H9 (cell line): ENCODE measurements around the gene KCNIP1. TPM values are rescaled to one million over a fixed set of nuclear protein-coding genes. Genes with fewer than 3 reads are reported as not detected.

Experiments
- DNase-seq: peaks from one replicate; pipeline ENCODE4 v3.0.0-alpha.2; 2017
- H2AFZ ChIP-seq: one replicate; pipeline ENCODE4 v1.6.1; 2013; ENCODE audit warnings: mild to moderate bottlenecking, low read length, control low read depth, moderate library complexity
- H2AK5ac ChIP-seq: 2 replicates; pipeline ENCODE4 v1.6.1; 2013; ENCODE audit warnings: low read length, control low read depth, mixed read lengths; ENCODE audit not compliant: insufficient read length
- H2BK120ac ChIP-seq: one replicate; pipeline ENCODE4 v1.6.1; 2013; ENCODE audit warnings: low read depth, mild to moderate bottlenecking, low read length, control low read depth, inconsistent platforms; ENCODE audit not compliant: poor library complexity, severe bottlenecking
- H2BK12ac ChIP-seq: 2 replicates; pipeline ENCODE4 v1.6.1; 2013; ENCODE audit warnings: low read length, control low read depth, mixed read lengths, low read depth; ENCODE audit not compliant: insufficient read length
- H2BK15ac ChIP-seq: 2 replicates; pipeline ENCODE4 v1.6.1; 2013; ENCODE audit warnings: low read depth, low read length, control low read depth
- H2BK20ac ChIP-seq: one replicate; pipeline ENCODE4 v1.6.1; 2013; ENCODE audit warnings: low read depth, mild to moderate bottlenecking, low read length, control low read depth, inconsistent platforms; ENCODE audit not compliant: poor library complexity, severe bottlenecking
- H2BK5ac ChIP-seq: 2 replicates; pipeline ENCODE4 v1.6.1; 2013; ENCODE audit warnings: low read length, control low read depth, mixed read lengths; ENCODE audit not compliant: insufficient read length
- H3K14ac ChIP-seq: 2 replicates; pipeline ENCODE4 v1.6.1; 2013; ENCODE audit warnings: low read length, control low read depth; ENCODE audit not compliant: insufficient read depth
- H3K18ac ChIP-seq: 2 replicates; pipeline ENCODE4 v1.6.1; 2013; ENCODE audit warnings: low read depth, mild to moderate bottlenecking, mixed read lengths, low read length, control low read depth; ENCODE audit not compliant: insufficient read length
- H3K23ac ChIP-seq: 2 replicates; pipeline ENCODE4 v1.6.1; 2013; ENCODE audit warnings: low read length, control low read depth, mixed read lengths, low read depth; ENCODE audit not compliant: insufficient read length
- H3K23me2 ChIP-seq: 2 replicates; pipeline ENCODE4 v1.6.1; 2013; ENCODE audit warnings: low read depth, mild to moderate bottlenecking, mixed read lengths, low read length, control low read depth; ENCODE audit not compliant: insufficient read length, poor library complexity, severe bottlenecking
- H3K27ac ChIP-seq: 2 replicates; pipeline ENCODE4 v1.5.1; 2013; ENCODE audit warnings: low read length, control low read depth, mixed read lengths, low read depth; ENCODE audit not compliant: insufficient read length
- H3K27me3 ChIP-seq: 2 replicates; pipeline ENCODE4 v1.6.1; 2013; ENCODE audit warnings: low read length, control low read depth, inconsistent platforms; ENCODE audit not compliant: insufficient read depth
- H3K4ac ChIP-seq: 2 replicates; pipeline ENCODE4 v1.6.1; 2013; ENCODE audit warnings: low read depth, mild to moderate bottlenecking, control low read depth, inconsistent platforms, low read length, moderate library complexity
- H3K4me1 ChIP-seq: 2 replicates; pipeline ENCODE4 v1.6.1; 2013; ENCODE audit warnings: low read length, control low read depth, inconsistent platforms; ENCODE audit not compliant: insufficient read depth
- H3K4me2 ChIP-seq: 2 replicates; pipeline ENCODE4 v1.6.1; 2013; ENCODE audit warnings: low read length, control low read depth, mixed read lengths; ENCODE audit not compliant: insufficient read length, insufficient read depth
- H3K56ac ChIP-seq: 2 replicates; pipeline ENCODE4 v1.6.1; 2013; ENCODE audit warnings: low read depth, mild to moderate bottlenecking, mixed read lengths, low read length, control low read depth; ENCODE audit not compliant: insufficient read length
- H3K79me1 ChIP-seq: 2 replicates; pipeline ENCODE4 v1.6.1; 2013; ENCODE audit warnings: low read depth, mild to moderate bottlenecking, moderate library complexity, low read length, control low read depth, inconsistent platforms; ENCODE audit not compliant: insufficient read depth, poor library complexity, severe bottlenecking
- H3K79me2 ChIP-seq: 2 replicates; pipeline ENCODE4 v1.6.1; 2013; ENCODE audit warnings: low read length, control low read depth, inconsistent platforms; ENCODE audit not compliant: insufficient read depth
- H3K9ac ChIP-seq: 2 replicates; pipeline ENCODE4 v1.6.1; 2013; ENCODE audit warnings: low read length, control low read depth, mixed read lengths; ENCODE audit not compliant: insufficient read length; ENCODE audit errors: extremely low read depth
- H3K9me3 ChIP-seq: one replicate; pipeline ENCODE4 v1.6.1; 2013; ENCODE audit warnings: low read depth, low read length, inconsistent platforms; ENCODE audit not compliant: control insufficient read depth
- H3T11ph ChIP-seq: one replicate; pipeline ENCODE4 v1.6.1; 2013; ENCODE audit warnings: mild to moderate bottlenecking, low read length, control low read depth, inconsistent platforms
- H4K20me1 ChIP-seq: one replicate; pipeline ENCODE4 v1.6.1; 2013; ENCODE audit not compliant: control insufficient read depth, insufficient read length, insufficient read depth
- H4K5ac ChIP-seq: 2 replicates; pipeline ENCODE4 v1.6.1; 2013; ENCODE audit warnings: low read depth, mild to moderate bottlenecking, mixed read lengths, low read length, control low read depth; ENCODE audit not compliant: insufficient read length
- H4K8ac ChIP-seq: replicated peaks from 2 replicates; pipeline ENCODE4 v1.6.1; 2013; ENCODE audit warnings: low read length, control low read depth, mixed read lengths, low read depth; ENCODE audit not compliant: insufficient read length
- H4K91ac ChIP-seq: 2 replicates; pipeline ENCODE4 v1.6.1; 2013; ENCODE audit warnings: low read depth, mild to moderate bottlenecking, moderate library complexity, mixed read lengths, low read length, control low read depth; ENCODE audit not compliant: insufficient read length
- H3K27ac Mint-ChIP-seq, 3 experiments: 2 replicates in 2 of 3; 3 replicates in 1 of 3; pipeline ENCODE4 v1.8.0; 2020 to 2021; ENCODE audit warnings: mixed read lengths in 3 of 3, mild to moderate bottlenecking in 1 of 3, moderate library complexity in 1 of 3
- H3K27me3 Mint-ChIP-seq: 2 replicates; pipeline ENCODE4 v1.8.0; 2021; ENCODE audit warnings: low read depth, mild to moderate bottlenecking, moderate library complexity, mixed read lengths
- H3K36me3 Mint-ChIP-seq, 3 experiments: 2 replicates in 2 of 3; 3 replicates in 1 of 3; pipeline ENCODE4 v1.8.0; 2020 to 2021; ENCODE audit warnings: low read depth in 3 of 3, mixed read lengths in 3 of 3; ENCODE audit not compliant: insufficient read depth in 1 of 3
- H3K4me1 Mint-ChIP-seq, 2 experiments: 2 replicates each; pipeline ENCODE4 v1.8.0; 2020; ENCODE audit warnings: mixed read lengths in 2 of 2
- H3K4me3 Mint-ChIP-seq, 2 experiments: 2 replicates in 1 of 2; 3 replicates in 1 of 2; pipeline ENCODE4 v1.8.0; 2020 to 2021; ENCODE audit warnings: mild to moderate bottlenecking in 2 of 2, mixed read lengths in 2 of 2, moderate library complexity in 1 of 2
- H3K9me3 Mint-ChIP-seq, 2 experiments: 2 replicates in 1 of 2; 3 replicates in 1 of 2; pipeline ENCODE4 v1.8.0; 2020; ENCODE audit warnings: mild to moderate bottlenecking in 2 of 2, mixed read lengths in 2 of 2, moderate library complexity in 1 of 2
- WGBS: extraction: QIAGEN DNeasy Blood & Tissue Kit; methylation state at CpG from one replicate; pipeline ENCODE4 v1.1.7; 2013; ENCODE audit warnings: missing lambda C conversion rate, low lambda C conversion rate, mixed read lengths; ENCODE audit not compliant: insufficient read length; ENCODE audit errors: extremely low coverage; 5-methylcytosine and 5-hydroxymethylcytosine counted together
- total RNA-seq: library from RNA; stranded (reverse); gene quantifications from 2 replicates; pipeline ENCODE4 v1.2.1, GENCODE V29; 2021
- TF ChIP-seq, protein P1 (sequence below): fragments of 200-600 bp; sonication (generic); conservative IDR thresholded peaks from 3 replicates; pipeline ENCODE4 v1.8.0; 2021; ENCODE audit warnings: antibody characterized with exemption, mild to moderate bottlenecking

The KCNIP1 gene
- total RNA-seq, 1 experiment from 2014 or later, result 0.63 TPM

DNA sequence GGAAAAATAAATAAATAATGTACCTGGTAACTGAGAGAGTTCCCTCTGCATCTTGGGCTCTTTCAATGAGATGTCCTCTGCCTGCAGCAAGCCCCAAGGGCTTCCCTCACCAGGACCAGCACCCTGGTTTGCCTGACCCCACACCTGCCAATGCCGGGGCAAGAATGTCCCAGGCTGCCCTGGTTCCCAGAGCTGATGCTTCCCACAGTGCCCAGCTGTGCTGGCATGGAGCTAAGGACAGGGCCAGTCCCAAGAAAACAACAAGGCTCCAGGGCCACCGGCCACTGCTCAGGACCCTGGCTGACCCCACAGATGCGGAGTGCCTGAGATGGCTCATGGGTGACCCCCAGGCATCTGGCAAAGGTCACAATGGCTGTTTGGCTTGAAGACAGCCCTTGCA lies 123.5 kb downstream of the KCNIP1 start:
- Histone ChIP-seq H3K23me2 (no peaks in the 10 kb centered on the region), H3K4me2 (no peak overlapping the region), H3K4me1 (peaks cover 3% of the 10 kb centered on the region; the same call in 1 of the 2 replicates), H3K27ac (no peak overlapping the region), H4K91ac (no peak overlapping the region), H3K14ac (no peak overlapping the region), H4K8ac (no peak overlapping the region), H3K79me1 (no peaks in the 10 kb centered on the region), H3K4ac (no peak overlapping the region), H3K23ac (no peak overlapping the region), H2BK15ac (no peak overlapping the region), H4K5ac (no peak overlapping the region), H2BK120ac (no peak overlapping the region), H2BK20ac (no peak overlapping the region), H3K27me3 (no peaks in the 10 kb centered on the region), H4K20me1 (no peaks in the 10 kb centered on the region), H3K79me2 (no peaks in the 10 kb centered on the region), H3K9ac (no peak overlapping the region), H2BK12ac (no peak overlapping the region), H2AK5ac (no peak overlapping the region), H2BK5ac (no peak overlapping the region), H3K9me3 (no peaks in the 10 kb centered on the region), H3K18ac (no peak overlapping the region), H2AFZ (no peak overlapping the region), H3T11ph (no peak overlapping the region), H3K56ac (no peak overlapping the region)
- Mint-ChIP-seq H3K9me3 (no peaks in the 10 kb centered on the region), H3K36me3 (no peaks in the 10 kb centered on the region), H3K27me3 (peaks cover 24% of the 10 kb centered on the region), H3K4me1 (peaks cover 22 to 28% of the 10 kb centered on the region in 2 experiments), H3K4me3 (no peak overlapping the region), H3K27ac (no peak overlapping the region; a peak in 1 of 7 replicates)
- no peak for DNase-seq
- TF ChIP-seq, protein P1, sequence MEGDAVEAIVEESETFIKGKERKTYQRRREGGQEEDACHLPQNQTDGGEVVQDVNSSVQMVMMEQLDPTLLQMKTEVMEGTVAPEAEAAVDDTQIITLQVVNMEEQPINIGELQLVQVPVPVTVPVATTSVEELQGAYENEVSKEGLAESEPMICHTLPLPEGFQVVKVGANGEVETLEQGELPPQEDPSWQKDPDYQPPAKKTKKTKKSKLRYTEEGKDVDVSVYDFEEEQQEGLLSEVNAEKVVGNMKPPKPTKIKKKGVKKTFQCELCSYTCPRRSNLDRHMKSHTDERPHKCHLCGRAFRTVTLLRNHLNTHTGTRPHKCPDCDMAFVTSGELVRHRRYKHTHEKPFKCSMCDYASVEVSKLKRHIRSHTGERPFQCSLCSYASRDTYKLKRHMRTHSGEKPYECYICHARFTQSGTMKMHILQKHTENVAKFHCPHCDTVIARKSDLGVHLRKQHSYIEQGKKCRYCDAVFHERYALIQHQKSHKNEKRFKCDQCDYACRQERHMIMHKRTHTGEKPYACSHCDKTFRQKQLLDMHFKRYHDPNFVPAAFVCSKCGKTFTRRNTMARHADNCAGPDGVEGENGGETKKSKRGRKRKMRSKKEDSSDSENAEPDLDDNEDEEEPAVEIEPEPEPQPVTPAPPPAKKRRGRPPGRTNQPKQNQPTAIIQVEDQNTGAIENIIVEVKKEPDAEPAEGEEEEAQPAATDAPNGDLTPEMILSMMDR, result no peak
- WGBS, result no CpG with 5 or more reads among the region's 3 CpGs
